ENCODE measurements around the gene GMNC.
"Not testable (repeated sequence)": the region's sequence is repeated elsewhere in the genome, so short reads cannot be mapped to it uniquely, and the experiment has no call there.

GMNC gene

GRCh38 chr3:190892395-190892902 is 30.0 kb upstream of the GMNC start:
- Histone ChIP-seq H3K79me1 (ENCODE audit: low read length) (no peaks in the 10 kb centered on the region), H3K4me2 (ENCODE audit: low read length) (no peak overlapping the region), H3K36me3 (ENCODE audit: control insufficient read depth, insufficient read depth, low read length) (no peaks in the 10 kb centered on the region), H3K27me3 (ENCODE audit: insufficient read depth, low read length, poor library complexity) (no peaks in the 10 kb centered on the region), H3K27ac (ENCODE audit: low read depth, low read length) (no peak overlapping the region), H2AK5ac (ENCODE audit: low read length) (no peak overlapping the region), H4K5ac (ENCODE audit: low read length) (no peak overlapping the region), H3K9ac (ENCODE audit: low read length) (no peak overlapping the region), H3K18ac (ENCODE audit: low read length) (no peak overlapping the region), H3K56ac (ENCODE audit: low read length) (no peak overlapping the region), H3K79me2 (ENCODE audit: control insufficient read depth, insufficient read depth, low read length) (no peaks in the 10 kb centered on the region), H3K4me3 (ENCODE audit: low read length) (no peak overlapping the region), H3K4me1 (ENCODE audit: control insufficient read depth, low read depth, low read length) (no peaks in the 10 kb centered on the region), H2BK5ac (ENCODE audit: low read length) (no peak overlapping the region), H3K23ac (ENCODE audit: low read length) (no peak overlapping the region), H2BK120ac (ENCODE audit: low read depth, low read length) (no peak overlapping the region), H3K4ac (ENCODE audit: low read depth, low read length) (no peak overlapping the region), H2BK15ac (replicated peaks; ENCODE audit: low read depth) (no peak overlapping the region), H4K8ac (ENCODE audit: low read depth, low read length) (no peak overlapping the region)
- no CpG with 5 or more reads among the region's 4 CpGs for WGBS (ENCODE audit: extremely low coverage, insufficient coverage, low lambda C conversion rate)
- DNase-seq: no peak

DNA sequence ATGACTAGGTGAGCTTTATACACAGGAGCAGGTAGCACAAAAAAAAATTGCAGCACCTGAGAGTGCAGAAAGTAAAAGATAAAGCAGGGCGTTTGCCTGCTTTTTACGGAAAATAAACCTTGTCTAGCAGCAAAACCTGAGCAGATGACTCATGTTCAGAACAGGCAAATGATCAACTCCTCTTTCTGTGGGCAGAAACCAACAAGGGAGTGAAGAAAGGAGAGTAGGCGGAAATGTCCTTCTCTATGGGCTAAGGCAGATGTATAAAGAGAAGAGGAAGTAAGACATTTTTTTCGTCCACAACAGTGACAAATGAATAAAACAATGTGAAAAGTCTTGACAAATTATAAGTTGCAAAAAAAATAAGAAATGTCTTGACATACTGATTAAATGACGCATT is 24.5 kb upstream of the GMNC start:
- Histone ChIP-seq H3K79me2 (ENCODE audit: control insufficient read depth, insufficient read depth, low read length) (no peaks in the 10 kb centered on the region), H2BK5ac (ENCODE audit: low read length) (no peak overlapping the region), H3K4ac (ENCODE audit: low read depth, low read length) (no peak overlapping the region), H3K27me3 (ENCODE audit: insufficient read depth, low read length, poor library complexity) (no peaks in the 10 kb centered on the region), H2BK15ac (replicated peaks; ENCODE audit: low read depth) (no peak overlapping the region), H3K23ac (ENCODE audit: low read length) (no peak overlapping the region), H3K18ac (ENCODE audit: low read length) (no peak overlapping the region), H3K4me3 (ENCODE audit: low read length) (no peak overlapping the region), H3K4me2 (ENCODE audit: low read length) (no peak overlapping the region), H3K79me1 (ENCODE audit: low read length) (no peaks in the 10 kb centered on the region), H3K27ac (ENCODE audit: low read depth, low read length) (no peak overlapping the region), H2BK120ac (ENCODE audit: low read depth, low read length) (no peak overlapping the region), H3K9ac (ENCODE audit: low read length) (no peak overlapping the region), H4K8ac (ENCODE audit: low read depth, low read length) (no peak overlapping the region), H4K5ac (ENCODE audit: low read length) (no peak overlapping the region), H2AK5ac (ENCODE audit: low read length) (no peak overlapping the region), H3K36me3 (ENCODE audit: control insufficient read depth, insufficient read depth, low read length) (no peaks in the 10 kb centered on the region), H3K4me1 (ENCODE audit: control insufficient read depth, low read depth, low read length) (no peaks in the 10 kb centered on the region), H3K56ac (ENCODE audit: low read length) (no peak overlapping the region)
- DNase-seq: no peak
- no CpG with 5 or more reads among the region's 5 CpGs for WGBS (ENCODE audit: extremely low coverage, insufficient coverage, low lambda C conversion rate)

GRCh38 chr3:190883973-190884832 is 21.7 kb upstream of the GMNC start:
- Histone ChIP-seq H4K5ac (ENCODE audit: low read length) (no peak overlapping the region), H3K18ac (ENCODE audit: low read length) (no peak overlapping the region), H3K27me3 (ENCODE audit: insufficient read depth, low read length, poor library complexity) (no peaks in the 10 kb centered on the region), H3K23ac (ENCODE audit: low read length) (no peak overlapping the region), H2BK120ac (ENCODE audit: low read depth, low read length) (no peak overlapping the region), H3K4me1 (ENCODE audit: control insufficient read depth, low read depth, low read length) (no peaks in the 10 kb centered on the region), H3K56ac (ENCODE audit: low read length) (no peak overlapping the region), H3K4ac (ENCODE audit: low read depth, low read length) (no peak overlapping the region), H3K9ac (ENCODE audit: low read length) (no peak overlapping the region), H3K4me3 (ENCODE audit: low read length) (no peak overlapping the region), H2AK5ac (ENCODE audit: low read length) (no peak overlapping the region), H3K27ac (ENCODE audit: low read depth, low read length) (no peak overlapping the region), H3K79me1 (ENCODE audit: low read length) (no peaks in the 10 kb centered on the region), H3K79me2 (ENCODE audit: control insufficient read depth, insufficient read depth, low read length) (no peaks in the 10 kb centered on the region), H4K8ac (ENCODE audit: low read depth, low read length) (no peak overlapping the region), H2BK5ac (ENCODE audit: low read length) (no peak overlapping the region), H3K4me2 (ENCODE audit: low read length) (no peak overlapping the region), H3K36me3 (ENCODE audit: control insufficient read depth, insufficient read depth, low read length) (no peaks in the 10 kb centered on the region), H2BK15ac (replicated peaks; ENCODE audit: low read depth) (no peak overlapping the region)
- WGBS (ENCODE audit: extremely low coverage, insufficient coverage, low lambda C conversion rate): 100% methylated on average over 1 of the region's 7 CpGs
- DNase-seq: peak; percentile 65

- no peak overlapping the region for H3K4me2 ChIP-seq (ENCODE audit: low read length)
- H3K23ac ChIP-seq (ENCODE audit: low read length): no peak overlapping the region
- WGBS (ENCODE audit: extremely low coverage, insufficient coverage, low lambda C conversion rate): no CpG with 5 or more reads among the region's 3 CpGs
- no peak overlapping the region for H3K9ac ChIP-seq (ENCODE audit: low read length)
- H3K27me3 ChIP-seq (ENCODE audit: insufficient read depth, low read length, poor library complexity): no peaks in the 10 kb centered on the region
- no peak overlapping the region for H2BK120ac ChIP-seq (ENCODE audit: low read depth, low read length)
- H4K5ac ChIP-seq (ENCODE audit: low read length): no peak overlapping the region
- no peak for DNase-seq
- H3K79me2 ChIP-seq (ENCODE audit: control insufficient read depth, insufficient read depth, low read length): no peaks in the 10 kb centered on the region
- no peak overlapping the region for H4K8ac ChIP-seq (ENCODE audit: low read depth, low read length)
- H3K18ac ChIP-seq (ENCODE audit: low read length): no peak overlapping the region
- no peaks in the 10 kb centered on the region for H3K4me1 ChIP-seq (ENCODE audit: control insufficient read depth, low read depth, low read length)
- H3K27ac ChIP-seq (ENCODE audit: low read depth, low read length): no peak overlapping the region
- H3K4ac ChIP-seq (ENCODE audit: low read depth, low read length): no peak overlapping the region
- no peak overlapping the region for H2BK15ac ChIP-seq (replicated peaks; ENCODE audit: low read depth)
- H2AK5ac ChIP-seq (ENCODE audit: low read length): no peak overlapping the region
- H3K4me3 ChIP-seq (ENCODE audit: low read length): no peak overlapping the region
- H3K36me3 ChIP-seq (ENCODE audit: control insufficient read depth, insufficient read depth, low read length): no peaks in the 10 kb centered on the region
- H3K79me1 ChIP-seq (ENCODE audit: low read length): no peaks in the 10 kb centered on the region
- H3K56ac ChIP-seq (ENCODE audit: low read length): no peak overlapping the region
- H2BK5ac ChIP-seq (ENCODE audit: low read length): no peak overlapping the region
Observed at GRCh38 chr3:190883141-190883540, 20.6 kb upstream of the GMNC start.

DNA sequence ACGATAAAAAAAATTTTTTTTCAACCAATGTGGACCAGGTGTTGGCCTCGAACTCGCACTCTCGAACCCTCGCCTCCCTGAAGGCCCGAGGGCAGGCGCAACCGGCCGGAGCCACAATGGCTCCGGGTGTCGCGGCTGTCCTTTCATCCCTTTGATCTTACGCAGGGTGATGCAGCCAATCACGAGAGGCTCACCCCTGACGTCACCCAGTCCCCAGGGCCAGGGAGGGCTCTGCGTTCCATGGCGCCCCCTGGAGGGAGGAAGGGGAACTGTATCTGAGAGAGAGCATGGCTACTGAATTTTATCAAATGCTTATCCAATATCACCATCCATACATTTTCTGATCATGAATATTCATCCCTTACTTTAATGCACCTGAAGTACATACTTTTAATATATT is 15.4 kb upstream of the GMNC start:
- Histone ChIP-seq H3K36me3 (ENCODE audit: control insufficient read depth, insufficient read depth, low read length) (no peaks in the 10 kb centered on the region), H3K18ac (ENCODE audit: low read length) (no peak overlapping the region), H3K56ac (ENCODE audit: low read length) (no peak overlapping the region), H4K5ac (ENCODE audit: low read length) (no peak overlapping the region), H3K9ac (ENCODE audit: low read length) (no peak overlapping the region), H3K79me1 (ENCODE audit: low read length) (no peaks in the 10 kb centered on the region), H3K27ac (ENCODE audit: low read depth, low read length) (no peak overlapping the region), H3K4me1 (ENCODE audit: control insufficient read depth, low read depth, low read length) (no peaks in the 10 kb centered on the region), H2BK5ac (ENCODE audit: low read length) (no peak overlapping the region), H3K4me3 (ENCODE audit: low read length) (no peak overlapping the region), H2BK15ac (replicated peaks; ENCODE audit: low read depth) (no peak overlapping the region), H3K4me2 (ENCODE audit: low read length) (no peak overlapping the region), H3K23ac (ENCODE audit: low read length) (no peak overlapping the region), H3K79me2 (ENCODE audit: control insufficient read depth, insufficient read depth, low read length) (no peaks in the 10 kb centered on the region), H3K4ac (ENCODE audit: low read depth, low read length) (no peak overlapping the region), H2BK120ac (ENCODE audit: low read depth, low read length) (no peak overlapping the region), H3K27me3 (ENCODE audit: insufficient read depth, low read length, poor library complexity) (no peaks in the 10 kb centered on the region), H2AK5ac (ENCODE audit: low read length) (no peak overlapping the region), H4K8ac (ENCODE audit: low read depth, low read length) (no peak overlapping the region)
- peak; percentile 18 for DNase-seq
- no CpG with 5 or more reads among the region's 17 CpGs for WGBS (ENCODE audit: extremely low coverage, insufficient coverage, low lambda C conversion rate)

- no CpG with 5 or more reads among the region's 7 CpGs for WGBS (ENCODE audit: extremely low coverage, insufficient coverage, low lambda C conversion rate)
- H3K27ac ChIP-seq (ENCODE audit: low read depth, low read length); H3K4me1 ChIP-seq (ENCODE audit: control insufficient read depth, low read depth, low read length); H3K36me3 ChIP-seq (ENCODE audit: control insufficient read depth, insufficient read depth, low read length); H2BK5ac ChIP-seq (ENCODE audit: low read length); DNase-seq; H3K9ac ChIP-seq (ENCODE audit: low read length); H2BK15ac ChIP-seq (replicated peaks; ENCODE audit: low read depth); H3K4ac ChIP-seq (ENCODE audit: low read depth, low read length); H4K5ac ChIP-seq (ENCODE audit: low read length); H3K79me2 ChIP-seq (ENCODE audit: control insufficient read depth, insufficient read depth, low read length); H2AK5ac ChIP-seq (ENCODE audit: low read length); H2BK120ac ChIP-seq (ENCODE audit: low read depth, low read length); H3K4me2 ChIP-seq (ENCODE audit: low read length); H3K56ac ChIP-seq (ENCODE audit: low read length); H3K79me1 ChIP-seq (ENCODE audit: low read length); H3K18ac ChIP-seq (ENCODE audit: low read length); H3K27me3 ChIP-seq (ENCODE audit: insufficient read depth, low read length, poor library complexity); H4K8ac ChIP-seq (ENCODE audit: low read depth, low read length); H3K23ac ChIP-seq (ENCODE audit: low read length); H3K4me3 ChIP-seq (ENCODE audit: low read length): not testable (repeated sequence)
Observed at GRCh38 chr3:190876433-190876832, 13.9 kb upstream of the GMNC start.
